GM08714 (cell line): Measurements from ENCODE around the gene PRDM16.
"Not testable (repeated sequence)": the region's sequence is repeated elsewhere in the genome, so short reads cannot be mapped to it uniquely, and the experiment has no call there.

Experiments
- H3K4me3 ChIP-seq: fragments of 200-500 bp; sonication (Bioruptor generic); 2 replicates; pipeline ENCODE4 v1.5.1; 2014; ENCODE audit warnings: mild to moderate bottlenecking, low read length, inconsistent platforms
- ZNF274 ChIP-seq: IDR thresholded peaks from 2 replicates; pipeline ENCODE4 v1.6.1; 2012; ENCODE audit warnings: mild to moderate bottlenecking, low read depth, low read length

PRDM16 gene

GRCh38 chr1:3153902-3154795 lies 85.1 kb downstream of the PRDM16 start:
- no peak overlapping the region for H3K4me3 ChIP-seq
- no peak for TF ChIP-seq ZNF274

GRCh38 chr1:3155056-3155925 lies 86.3 kb downstream of the PRDM16 start:
- H3K4me3 ChIP-seq, result no peak overlapping the region
- TF ChIP-seq ZNF274, result no peak

- TF ChIP-seq ZNF274, result no peak
- H3K4me3 ChIP-seq, result no peak overlapping the region
Measured at GRCh38 chr1:3155926-3156220, 86.9 kb downstream of the PRDM16 start.

- H3K4me3 ChIP-seq, result no peak overlapping the region
- TF ChIP-seq ZNF274, result no peak
Measured at GRCh38 chr1:3156936-3157335, 87.9 kb downstream of the PRDM16 start.

- no peak overlapping the region for H3K4me3 ChIP-seq
Measured at GRCh38 chr1:3158347-3158746, 89.3 kb downstream of the PRDM16 start.

GRCh38 chr1:3159121-3159520 lies 90.1 kb downstream of the PRDM16 start:
- no peak for TF ChIP-seq ZNF274

More at GRCh38 chr1:3158347-3158746, 89.3 kb downstream of the PRDM16 start:
- TF ChIP-seq ZNF274, result no peak

GRCh38 chr1:3159996-3160395 lies 91.0 kb downstream of the PRDM16 start:
- TF ChIP-seq ZNF274, result no peak
- H3K4me3 ChIP-seq, result no peak overlapping the region

More at GRCh38 chr1:3159121-3159520, 90.1 kb downstream of the PRDM16 start:
- H3K4me3 ChIP-seq, result no peak overlapping the region

GRCh38 chr1:3160647-3161145 lies 91.7 kb downstream of the PRDM16 start:
- TF ChIP-seq ZNF274, result no peak
- H3K4me3 ChIP-seq, result no peak overlapping the region

- no peak for TF ChIP-seq ZNF274
- H3K4me3 ChIP-seq, result no peak overlapping the region
Measured at GRCh38 chr1:3161176-3161840, 92.3 kb downstream of the PRDM16 start.

- TF ChIP-seq ZNF274, result no peak
- no peak overlapping the region for H3K4me3 ChIP-seq
Measured at GRCh38 chr1:3162322-3162882, 93.4 kb downstream of the PRDM16 start.

- no peak for TF ChIP-seq ZNF274
- no peak overlapping the region for H3K4me3 ChIP-seq
Measured at GRCh38 chr1:3163356-3163755, 94.4 kb downstream of the PRDM16 start.

GRCh38 chr1:3164671-3165070 lies 95.7 kb downstream of the PRDM16 start:
- TF ChIP-seq ZNF274, result no peak
- H3K4me3 ChIP-seq, result no peak overlapping the region

GRCh38 chr1:3165189-3165588 lies 96.2 kb downstream of the PRDM16 start:
- H3K4me3 ChIP-seq, result not testable (repeated sequence)

GRCh38 chr1:3166206-3166918 lies 97.4 kb downstream of the PRDM16 start:
- TF ChIP-seq ZNF274, result no peak
- H3K4me3 ChIP-seq, result no peak overlapping the region
